IPS-15b (cell line): ENCODE data around the gene TNFRSF17.

Experiments used
- H3K27me3 ChIP-seq: one replicate; pipeline ENCODE4 v1.6.1; 2013; ENCODE audit warnings: low read length; ENCODE audit not compliant: control insufficient read depth, insufficient read depth
- H3K36me3 ChIP-seq: one replicate; pipeline ENCODE4 v1.6.1; 2013; ENCODE audit warnings: low read length; ENCODE audit not compliant: control insufficient read depth, insufficient read depth
- H3K4me1 ChIP-seq: one replicate; pipeline ENCODE4 v1.6.1; 2013; ENCODE audit warnings: mild to moderate bottlenecking, low read length; ENCODE audit not compliant: control insufficient read depth, insufficient read depth
- H3K4me3 ChIP-seq: one replicate; pipeline ENCODE4 v1.5.1; 2013; ENCODE audit warnings: low read depth, low read length
- H3K9ac ChIP-seq: one replicate; pipeline ENCODE4 v1.6.1; 2013; ENCODE audit warnings: low read depth, mild to moderate bottlenecking, low read length
- H3K9me3 ChIP-seq: one replicate; pipeline ENCODE4 v1.6.1; 2013; ENCODE audit warnings: mild to moderate bottlenecking, low read length; ENCODE audit not compliant: control insufficient read depth, insufficient read depth

Gene TNFRSF17

DNA sequence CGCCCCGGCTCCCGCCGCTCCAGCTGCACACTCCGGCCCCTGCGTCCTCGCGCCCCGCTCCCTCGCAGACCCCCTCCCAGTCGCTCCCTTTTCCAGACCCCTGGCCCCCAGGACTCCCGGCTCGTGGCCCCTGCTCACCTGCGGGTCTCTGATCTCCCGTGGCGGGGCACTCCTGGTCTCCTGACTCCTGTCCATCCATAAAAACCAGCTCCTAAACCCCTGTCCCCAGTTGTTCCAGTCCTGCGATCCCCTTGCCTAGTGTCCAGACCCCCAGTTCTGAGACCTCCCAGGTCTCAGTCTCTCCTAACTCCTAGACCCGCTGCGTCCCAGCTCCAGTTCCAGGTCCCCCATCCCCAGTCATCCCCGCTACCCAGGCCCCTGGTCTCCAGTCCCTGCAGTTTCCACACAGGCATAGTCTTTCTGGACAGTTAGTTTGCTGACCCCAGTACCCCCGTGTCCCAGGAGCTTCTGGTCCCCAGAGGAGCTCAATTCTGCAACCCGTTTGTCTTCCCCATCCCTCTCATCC is 11.9 kb downstream of the TNFRSF17 start:
- Histone ChIP-seq H3K4me1 (peaks cover 7% of the 10 kb centered on the region), H3K4me3 (peak overlapping the region; percentile 98), H3K27me3 (no peaks in the 10 kb centered on the region)

DNA sequence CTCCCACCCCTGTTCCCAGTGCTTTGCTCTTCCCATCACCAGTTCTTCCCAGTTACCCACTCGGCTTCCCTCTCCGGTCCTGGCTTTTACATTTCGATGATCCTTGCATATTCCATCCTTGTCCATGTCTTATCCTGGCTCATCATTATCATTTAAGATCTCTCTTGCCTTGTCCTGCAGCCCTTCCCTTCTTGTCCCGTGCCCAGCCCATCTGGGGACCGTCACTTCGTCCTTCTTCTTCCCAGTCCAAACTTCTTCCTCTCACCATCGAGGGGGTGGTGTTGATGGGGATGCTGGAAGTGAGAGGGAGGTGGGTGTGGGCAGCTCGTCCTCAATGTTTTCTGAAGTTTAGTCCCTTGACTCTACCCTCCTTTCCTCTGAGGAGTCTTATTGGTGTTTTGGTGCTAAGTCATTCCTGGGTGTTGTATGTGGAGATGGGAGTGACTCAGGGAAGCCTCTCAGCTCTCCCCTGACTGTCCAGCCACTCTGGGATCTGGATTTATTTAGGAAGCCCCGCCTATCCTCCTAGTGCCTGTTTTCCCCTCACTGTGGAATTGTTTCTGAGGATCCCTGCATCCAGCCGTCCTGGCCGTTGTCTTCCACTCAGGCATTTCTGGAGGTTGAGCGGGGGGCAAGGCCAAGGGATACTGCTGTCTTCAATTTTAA is 12.5 kb downstream of the TNFRSF17 start:
- H3K27me3 ChIP-seq: no peaks in the 10 kb centered on the region
- H3K9ac ChIP-seq: no peak overlapping the region
- no peaks in the 10 kb centered on the region for H3K36me3 ChIP-seq
- peak overlapping the region; percentile 98 for H3K4me3 ChIP-seq
- no peaks in the 10 kb centered on the region for H3K9me3 ChIP-seq
- H3K4me1 ChIP-seq: peaks cover 7% of the 10 kb centered on the region

More for the DNA sequence above, 11.9 kb downstream of the TNFRSF17 start:
- Histone ChIP-seq H3K36me3 (no peaks in the 10 kb centered on the region), H3K9me3 (no peaks in the 10 kb centered on the region), H3K9ac (no peak overlapping the region)

- no peaks in the 10 kb centered on the region for H3K36me3 ChIP-seq
- no peaks in the 10 kb centered on the region for H3K9me3 ChIP-seq
- peaks cover 7% of the 10 kb centered on the region for H3K4me1 ChIP-seq
- H3K4me3 ChIP-seq: no peak overlapping the region
- H3K27me3 ChIP-seq: no peaks in the 10 kb centered on the region
- no peak overlapping the region for H3K9ac ChIP-seq
Measured at GRCh38 chr16:11978080-11978479, 13.1 kb downstream of the TNFRSF17 start.

DNA sequence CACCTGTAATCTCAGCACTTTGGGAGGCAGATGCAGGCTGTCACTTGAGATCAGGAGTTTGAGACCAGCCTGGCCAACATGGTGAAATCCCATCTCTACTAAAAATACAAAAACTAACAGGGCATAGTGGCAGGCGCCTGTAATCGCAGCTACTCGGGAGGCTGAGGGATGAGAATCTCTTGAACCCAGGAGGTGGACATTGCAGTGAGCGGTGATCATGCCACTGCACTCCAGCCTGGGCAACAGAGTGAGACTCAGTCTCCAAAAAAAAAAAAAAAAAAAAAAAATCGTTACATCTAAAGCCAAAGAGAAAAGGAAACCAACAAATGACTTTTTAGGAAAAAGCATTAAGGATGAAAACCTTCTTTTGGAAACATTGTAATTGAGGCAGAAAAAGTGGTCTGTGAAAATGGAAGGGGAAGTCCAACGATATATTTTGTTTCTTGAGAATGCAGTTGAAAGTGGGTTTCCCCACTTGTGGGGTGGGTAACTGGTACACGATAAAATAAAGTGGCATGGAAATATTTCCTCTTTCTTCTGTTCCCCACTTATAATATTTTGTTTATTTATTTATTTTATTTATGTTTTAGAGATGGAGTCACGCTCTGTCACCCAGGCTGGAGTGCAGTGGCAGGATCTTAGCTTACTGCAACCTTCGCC is 14.1 kb downstream of the TNFRSF17 start:
- Histone ChIP-seq H3K9ac (no peak overlapping the region), H3K4me1 (peaks cover 7% of the 10 kb centered on the region), H3K9me3 (no peaks in the 10 kb centered on the region), H3K4me3 (no peak overlapping the region), H3K27me3 (no peaks in the 10 kb centered on the region), H3K36me3 (no peaks in the 10 kb centered on the region)

- no peak overlapping the region for H3K9ac ChIP-seq
Measured at GRCh38 chr16:11980136-11980844, 15.3 kb downstream of the TNFRSF17 start.

DNA sequence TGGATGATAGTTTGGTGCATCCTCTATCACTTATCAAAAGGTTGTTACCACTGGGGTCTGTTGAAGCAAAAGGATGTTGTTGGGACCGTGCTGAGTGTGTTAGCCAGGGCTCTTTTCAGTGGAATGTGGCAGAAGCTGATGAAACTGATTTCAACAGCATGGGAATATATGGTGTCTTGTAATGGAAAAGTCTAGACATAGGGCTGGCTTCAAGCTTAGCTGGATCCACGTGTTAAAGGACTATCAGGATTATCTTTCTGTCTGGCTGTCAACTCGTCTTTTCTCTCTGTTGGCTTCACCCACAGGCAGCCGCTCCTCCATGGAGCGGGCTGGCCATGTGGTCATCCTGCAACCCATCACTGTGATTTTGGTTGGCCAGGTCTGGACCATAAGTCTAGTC is 20.2 kb downstream of the TNFRSF17 start:
- no peaks in the 10 kb centered on the region for H3K9me3 ChIP-seq
- no peak overlapping the region for H3K9ac ChIP-seq
- no peak overlapping the region for H3K4me3 ChIP-seq
- H3K4me1 ChIP-seq: no peaks in the 10 kb centered on the region
- no peaks in the 10 kb centered on the region for H3K36me3 ChIP-seq
- H3K27me3 ChIP-seq: no peaks in the 10 kb centered on the region

More at GRCh38 chr16:11980136-11980844, 15.3 kb downstream of the TNFRSF17 start:
- H3K4me1 ChIP-seq: peaks cover 7% of the 10 kb centered on the region
- no peaks in the 10 kb centered on the region for H3K27me3 ChIP-seq
- no peaks in the 10 kb centered on the region for H3K36me3 ChIP-seq
- no peaks in the 10 kb centered on the region for H3K9me3 ChIP-seq
- H3K4me3 ChIP-seq: no peak overlapping the region

- no peaks in the 10 kb centered on the region for H3K9me3 ChIP-seq
- H3K4me1 ChIP-seq: no peaks in the 10 kb centered on the region
- H3K4me3 ChIP-seq: no peak overlapping the region
- no peaks in the 10 kb centered on the region for H3K36me3 ChIP-seq
- no peaks in the 10 kb centered on the region for H3K27me3 ChIP-seq
- no peak overlapping the region for H3K9ac ChIP-seq
Measured at GRCh38 chr16:11986521-11987057, 21.6 kb downstream of the TNFRSF17 start.

DNA sequence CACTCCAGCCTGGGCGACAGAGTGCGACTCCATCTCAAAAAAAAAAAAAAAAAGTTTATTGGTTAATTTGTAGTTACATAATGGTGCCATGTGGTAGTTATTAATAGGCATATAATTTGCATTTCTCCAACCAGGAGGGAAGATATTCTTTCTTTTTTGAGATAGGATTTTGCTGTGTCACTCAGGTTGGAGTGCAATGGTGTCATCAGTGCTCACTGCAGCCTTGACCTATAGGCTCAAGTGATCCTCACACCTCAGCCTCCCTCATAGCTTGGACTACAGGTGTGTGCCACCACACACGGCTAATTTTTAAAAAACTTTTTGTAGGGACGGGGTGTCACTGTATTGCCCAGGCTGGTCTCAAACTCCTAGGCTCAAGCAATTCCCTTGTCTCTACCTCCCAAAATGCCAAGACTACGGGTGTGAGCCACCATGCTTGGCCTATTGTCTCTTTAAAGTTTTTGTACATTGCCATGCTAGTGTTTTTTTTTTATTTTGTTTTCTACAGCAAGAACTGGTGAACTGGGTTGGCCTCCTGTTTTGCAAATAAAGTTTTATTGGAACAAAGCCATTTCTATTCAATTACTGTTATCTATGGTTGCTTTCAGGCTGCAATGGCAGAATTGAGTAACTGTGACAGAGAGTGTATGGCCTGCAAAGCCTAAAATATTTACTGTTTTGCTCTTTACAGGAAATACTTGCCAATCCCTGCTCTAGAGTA is 23.4 kb downstream of the TNFRSF17 start:
- Histone ChIP-seq H3K4me3 (no peak overlapping the region), H3K9me3 (no peaks in the 10 kb centered on the region), H3K9ac (no peak overlapping the region), H3K4me1 (peaks cover 3% of the 10 kb centered on the region), H3K36me3 (no peaks in the 10 kb centered on the region), H3K27me3 (no peaks in the 10 kb centered on the region)

DNA sequence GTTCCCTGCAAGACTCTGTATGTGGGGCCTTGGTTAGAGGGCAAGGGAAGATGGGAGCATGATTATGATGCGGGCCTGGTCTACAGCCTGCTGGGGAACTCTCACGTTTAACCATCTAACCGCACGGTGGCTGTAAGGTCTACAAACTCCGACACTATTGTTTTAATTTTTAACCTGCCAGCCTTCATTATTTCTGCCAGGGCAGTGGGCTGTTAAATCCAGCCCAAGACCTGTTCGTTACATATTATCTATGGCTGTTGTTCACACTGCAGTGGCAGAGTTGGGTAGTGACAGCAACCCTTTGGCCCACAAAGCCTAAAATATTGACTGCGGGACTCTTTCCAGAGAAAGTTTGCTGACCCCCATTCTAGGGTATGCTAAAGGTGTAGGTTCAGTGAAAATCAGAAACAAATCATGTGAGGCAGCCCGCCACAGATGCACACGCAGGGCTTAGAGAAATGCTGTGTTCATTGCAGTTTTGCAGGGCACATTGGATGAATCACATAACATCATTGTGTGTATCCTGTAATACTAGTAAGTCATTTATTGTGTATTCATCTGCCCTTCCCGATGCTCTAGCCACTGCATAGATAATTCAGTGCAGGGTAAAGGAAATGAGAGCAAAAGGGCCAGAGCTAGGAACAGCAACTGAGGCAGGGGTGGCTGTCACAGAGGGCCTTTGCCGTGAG is 25.8 kb downstream of the TNFRSF17 start:
- H3K4me3 ChIP-seq: no peak overlapping the region
- no peaks in the 10 kb centered on the region for H3K27me3 ChIP-seq
- H3K36me3 ChIP-seq: no peaks in the 10 kb centered on the region
- no peaks in the 10 kb centered on the region for H3K9me3 ChIP-seq
- peaks cover 5% of the 10 kb centered on the region for H3K4me1 ChIP-seq
- H3K9ac ChIP-seq: no peak overlapping the region

GRCh38 chr16:11992008-11992584 is 27.1 kb downstream of the TNFRSF17 start:
- Histone ChIP-seq H3K27me3 (no peaks in the 10 kb centered on the region), H3K4me3 (no peak overlapping the region), H3K4me1 (peaks cover 5% of the 10 kb centered on the region), H3K9ac (no peak overlapping the region), H3K36me3 (no peaks in the 10 kb centered on the region), H3K9me3 (no peaks in the 10 kb centered on the region)
